Right lobe of liver (tissue), 4 donors: ENCODE measurements around the gene LHFPL4.

Experiments
- POLR2A ChIP-seq: fragments of 450-650 bp; IDR thresholded peaks from one replicate; pipeline ENCODE4 v1.6.1; 2017; ENCODE audit warnings: antibody characterized with exemption, mild to moderate bottlenecking
- TF ChIP-seq, protein P1 (sequence below), 4 donors: fragments of 200-600 bp in 3 of 4; fragments of 450-650 bp in 1 of 4; IDR thresholded peaks; one replicate each; pipeline versions ENCODE4 v1.5.1 to v1.8.0; 2016 to 2022; ENCODE audit warnings: antibody characterized with exemption in 4 of 4, mild to moderate bottlenecking in 2 of 4
- donor health status: DM: no; HTN: no; CAD: no.
- donor health status: DM: no; HTN: no; CAD: no.
- donor health status: DM: no; HTN: yes; CAD: no.

DNA sequence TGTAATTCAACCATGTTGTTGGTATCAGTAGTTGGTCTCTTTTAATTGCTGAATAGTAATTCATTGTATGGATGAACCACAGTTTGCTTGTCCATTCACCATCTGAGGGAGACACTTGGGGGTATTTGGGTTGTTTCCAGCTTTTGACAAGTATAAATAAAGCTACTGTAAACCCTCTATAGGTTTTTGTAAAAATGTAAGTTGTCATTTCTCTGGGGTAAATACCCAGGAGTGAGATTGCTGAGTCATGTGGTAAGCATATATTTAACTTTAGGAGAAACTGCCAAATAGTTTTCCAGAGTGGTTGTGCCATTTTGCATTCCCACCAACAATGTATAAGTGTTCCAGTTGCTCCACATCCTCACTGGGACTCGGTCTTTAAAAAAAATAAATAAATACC, 15.4 kb upstream of the LHFPL4 start:
- TF ChIP-seq, protein P1, sequence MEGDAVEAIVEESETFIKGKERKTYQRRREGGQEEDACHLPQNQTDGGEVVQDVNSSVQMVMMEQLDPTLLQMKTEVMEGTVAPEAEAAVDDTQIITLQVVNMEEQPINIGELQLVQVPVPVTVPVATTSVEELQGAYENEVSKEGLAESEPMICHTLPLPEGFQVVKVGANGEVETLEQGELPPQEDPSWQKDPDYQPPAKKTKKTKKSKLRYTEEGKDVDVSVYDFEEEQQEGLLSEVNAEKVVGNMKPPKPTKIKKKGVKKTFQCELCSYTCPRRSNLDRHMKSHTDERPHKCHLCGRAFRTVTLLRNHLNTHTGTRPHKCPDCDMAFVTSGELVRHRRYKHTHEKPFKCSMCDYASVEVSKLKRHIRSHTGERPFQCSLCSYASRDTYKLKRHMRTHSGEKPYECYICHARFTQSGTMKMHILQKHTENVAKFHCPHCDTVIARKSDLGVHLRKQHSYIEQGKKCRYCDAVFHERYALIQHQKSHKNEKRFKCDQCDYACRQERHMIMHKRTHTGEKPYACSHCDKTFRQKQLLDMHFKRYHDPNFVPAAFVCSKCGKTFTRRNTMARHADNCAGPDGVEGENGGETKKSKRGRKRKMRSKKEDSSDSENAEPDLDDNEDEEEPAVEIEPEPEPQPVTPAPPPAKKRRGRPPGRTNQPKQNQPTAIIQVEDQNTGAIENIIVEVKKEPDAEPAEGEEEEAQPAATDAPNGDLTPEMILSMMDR (IDR thresholded peaks at IDR 0.05) = no peak
- TF ChIP-seq POLR2A = no peak
